Neural cell (in vitro differentiated cells): Measurements from ENCODE around the gene JAK3.

ENCODE experiments used
- EP300 ChIP-seq: fragments of 450-650 bp; conservative IDR thresholded peaks from 2 replicates; pipeline ENCODE4 v1.6.1; 2014; ENCODE audit warnings: antibody characterized with exemption, mild to moderate bottlenecking, moderate library complexity; ENCODE audit not compliant: poor library complexity, severe bottlenecking
- POLR2AphosphoS5 ChIP-seq: IDR thresholded peaks from 2 replicates; pipeline ENCODE4 v1.6.1; 2012
- TAF1 ChIP-seq: IDR thresholded peaks from 2 replicates; pipeline ENCODE4 v1.6.1; 2012; ENCODE audit warnings: low read depth
- TF ChIP-seq, protein P1 (sequence below): fragments of 450-650 bp; IDR thresholded peaks from 2 replicates; pipeline ENCODE4 v1.5.1; 2014; ENCODE audit warnings: antibody characterized with exemption, mild to moderate bottlenecking, moderate library complexity; ENCODE audit not compliant: poor library complexity, severe bottlenecking

DNA sequence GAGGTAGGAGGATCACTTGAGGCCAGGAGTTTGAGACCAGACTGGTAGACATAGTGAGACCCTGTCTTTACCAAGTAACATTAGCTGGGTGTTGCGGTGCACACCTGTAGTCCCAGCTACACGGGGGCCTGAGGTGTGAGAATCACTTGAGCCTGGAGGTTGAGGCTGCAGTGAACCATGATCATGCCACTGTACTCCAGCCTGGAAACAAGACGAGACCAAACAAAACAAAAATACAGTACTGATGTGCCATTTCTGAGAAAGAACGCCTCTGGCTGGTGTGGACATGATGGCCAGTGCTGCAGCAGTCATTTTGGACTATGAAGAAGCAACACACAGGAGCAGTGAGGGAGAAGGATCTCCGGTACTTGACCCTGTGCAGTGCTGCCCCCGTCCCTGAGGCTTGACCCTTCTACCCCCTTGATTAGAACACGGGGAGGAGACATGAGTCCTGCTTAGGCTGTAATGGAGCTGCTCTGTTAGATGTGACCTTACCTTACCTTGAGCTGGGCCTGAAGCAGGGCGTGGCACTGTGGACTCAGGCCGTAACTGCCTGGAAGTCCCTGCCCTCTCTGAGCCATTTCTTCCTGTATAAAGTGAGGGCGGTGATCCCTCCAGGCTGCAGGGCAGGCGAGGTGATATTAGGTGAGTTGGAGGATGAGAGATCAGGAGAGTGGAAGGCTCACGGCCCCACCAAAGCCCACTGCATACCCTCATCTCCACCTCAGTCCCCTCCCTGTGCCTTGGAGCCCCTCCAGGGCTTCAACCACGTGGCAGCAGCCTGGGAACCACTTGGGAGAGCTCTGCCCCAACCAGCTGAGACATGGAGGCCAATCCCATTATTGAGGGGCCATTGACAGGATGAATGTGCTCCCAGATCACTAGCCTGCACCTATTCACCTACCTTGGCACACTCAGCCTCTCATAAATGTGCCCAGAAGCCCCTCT is 17.9 kb upstream of the JAK3 start:
- TF ChIP-seq, protein P1, sequence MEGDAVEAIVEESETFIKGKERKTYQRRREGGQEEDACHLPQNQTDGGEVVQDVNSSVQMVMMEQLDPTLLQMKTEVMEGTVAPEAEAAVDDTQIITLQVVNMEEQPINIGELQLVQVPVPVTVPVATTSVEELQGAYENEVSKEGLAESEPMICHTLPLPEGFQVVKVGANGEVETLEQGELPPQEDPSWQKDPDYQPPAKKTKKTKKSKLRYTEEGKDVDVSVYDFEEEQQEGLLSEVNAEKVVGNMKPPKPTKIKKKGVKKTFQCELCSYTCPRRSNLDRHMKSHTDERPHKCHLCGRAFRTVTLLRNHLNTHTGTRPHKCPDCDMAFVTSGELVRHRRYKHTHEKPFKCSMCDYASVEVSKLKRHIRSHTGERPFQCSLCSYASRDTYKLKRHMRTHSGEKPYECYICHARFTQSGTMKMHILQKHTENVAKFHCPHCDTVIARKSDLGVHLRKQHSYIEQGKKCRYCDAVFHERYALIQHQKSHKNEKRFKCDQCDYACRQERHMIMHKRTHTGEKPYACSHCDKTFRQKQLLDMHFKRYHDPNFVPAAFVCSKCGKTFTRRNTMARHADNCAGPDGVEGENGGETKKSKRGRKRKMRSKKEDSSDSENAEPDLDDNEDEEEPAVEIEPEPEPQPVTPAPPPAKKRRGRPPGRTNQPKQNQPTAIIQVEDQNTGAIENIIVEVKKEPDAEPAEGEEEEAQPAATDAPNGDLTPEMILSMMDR = no peak
- TF ChIP-seq EP300 (no peak), TAF1 (no peak), POLR2AphosphoS5 (no peak)
